WERI-Rb-1 (cell line): ENCODE data around the gene RASIP1.
"Not testable (repeated sequence)": the region's sequence is repeated elsewhere in the genome, so short reads cannot be mapped to it uniquely, and the experiment has no call there.

Experiments
- DNase-seq: peaks from one replicate; pipeline ENCODE4 v3.0.0-alpha.2; 2020
- H3K27ac ChIP-seq: fragments of 250-450 bp; sonication (Bioruptor Pico); 2 replicates; pipeline ENCODE4 v1.5.1; 2020; ENCODE audit warnings: mild to moderate bottlenecking, moderate library complexity
- H3K27me3 ChIP-seq: fragments of 250-450 bp; sonication (Bioruptor Pico); 2 replicates; pipeline ENCODE4 v1.5.1; 2021; ENCODE audit warnings: mild to moderate bottlenecking, low read depth, moderate library complexity; ENCODE audit not compliant: insufficient read depth, severe bottlenecking
- H3K36me3 ChIP-seq: fragments of 250-450 bp; sonication (Bioruptor Pico); 2 replicates; pipeline ENCODE4 v1.5.1; 2020; ENCODE audit warnings: mild to moderate bottlenecking, moderate library complexity
- H3K4me3 ChIP-seq: 2 replicates; pipeline ENCODE4 v1.5.1; 2011; ENCODE audit warnings: low read depth, mild to moderate bottlenecking, control low read depth, low read length
- H3K9me3 ChIP-seq: fragments of 250-450 bp; sonication (Bioruptor Pico); 2 replicates; pipeline ENCODE4 v1.5.1; 2021; ENCODE audit warnings: mild to moderate bottlenecking, moderate library complexity; ENCODE audit not compliant: severe bottlenecking
- TF ChIP-seq, protein P1 (sequence below): IDR thresholded peaks from 2 replicates; pipeline ENCODE4 v1.5.1; 2011; ENCODE audit warnings: low read depth, mild to moderate bottlenecking, control low read depth, inconsistent platforms, low read length

Gene RASIP1

DNA sequence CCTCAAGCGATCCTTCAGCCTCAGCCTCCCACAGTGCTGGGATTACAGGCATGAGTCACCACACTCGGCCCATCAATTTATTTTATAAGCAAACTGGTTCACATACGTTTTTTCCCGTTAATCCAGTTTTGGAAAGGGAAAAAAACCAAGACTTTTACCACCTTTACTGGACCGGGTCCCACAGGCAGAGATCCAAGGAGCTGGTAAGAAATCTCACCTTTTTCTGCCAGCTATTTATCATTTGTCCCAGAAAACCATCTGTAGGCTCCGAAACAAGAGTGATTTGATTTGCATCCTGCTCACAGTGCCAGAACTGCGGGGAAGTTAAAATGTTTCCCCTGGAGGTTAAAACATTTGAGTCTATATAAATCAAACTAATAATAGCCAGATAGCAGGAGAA is 51.0 kb downstream of the RASIP1 start:
- no peak overlapping the region for H3K27ac ChIP-seq
- TF ChIP-seq, protein P1, sequence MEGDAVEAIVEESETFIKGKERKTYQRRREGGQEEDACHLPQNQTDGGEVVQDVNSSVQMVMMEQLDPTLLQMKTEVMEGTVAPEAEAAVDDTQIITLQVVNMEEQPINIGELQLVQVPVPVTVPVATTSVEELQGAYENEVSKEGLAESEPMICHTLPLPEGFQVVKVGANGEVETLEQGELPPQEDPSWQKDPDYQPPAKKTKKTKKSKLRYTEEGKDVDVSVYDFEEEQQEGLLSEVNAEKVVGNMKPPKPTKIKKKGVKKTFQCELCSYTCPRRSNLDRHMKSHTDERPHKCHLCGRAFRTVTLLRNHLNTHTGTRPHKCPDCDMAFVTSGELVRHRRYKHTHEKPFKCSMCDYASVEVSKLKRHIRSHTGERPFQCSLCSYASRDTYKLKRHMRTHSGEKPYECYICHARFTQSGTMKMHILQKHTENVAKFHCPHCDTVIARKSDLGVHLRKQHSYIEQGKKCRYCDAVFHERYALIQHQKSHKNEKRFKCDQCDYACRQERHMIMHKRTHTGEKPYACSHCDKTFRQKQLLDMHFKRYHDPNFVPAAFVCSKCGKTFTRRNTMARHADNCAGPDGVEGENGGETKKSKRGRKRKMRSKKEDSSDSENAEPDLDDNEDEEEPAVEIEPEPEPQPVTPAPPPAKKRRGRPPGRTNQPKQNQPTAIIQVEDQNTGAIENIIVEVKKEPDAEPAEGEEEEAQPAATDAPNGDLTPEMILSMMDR, result no peak
- H3K27me3 ChIP-seq, result no peaks in the 10 kb centered on the region

DNA sequence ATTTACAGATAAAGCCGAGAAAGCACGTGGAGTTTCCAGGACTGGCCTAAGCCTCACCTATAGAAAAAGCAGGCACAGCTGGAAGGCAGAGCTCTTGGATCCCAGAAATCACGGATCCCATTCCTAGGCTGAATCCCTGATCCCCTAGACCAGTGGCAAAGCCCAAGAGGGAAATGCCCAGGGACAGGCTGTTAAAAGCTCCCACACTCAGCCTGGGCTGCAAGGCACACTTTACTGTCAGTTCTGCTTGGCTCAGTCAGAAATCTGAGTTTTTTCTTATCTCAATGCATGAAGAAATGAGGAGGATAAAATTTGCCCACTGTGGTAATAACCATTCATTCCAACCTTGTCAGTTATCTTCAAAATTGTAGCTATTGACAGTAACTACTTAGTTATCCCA is 52.6 kb downstream of the RASIP1 start:
- no peak overlapping the region for H3K4me3 ChIP-seq
- DNase-seq, result no peak
- H3K36me3 ChIP-seq, result no peaks in the 10 kb centered on the region
- H3K27me3 ChIP-seq, result no peaks in the 10 kb centered on the region
- no peak overlapping the region for H3K27ac ChIP-seq
- TF ChIP-seq, protein P1, result no peak
- H3K9me3 ChIP-seq, result no peaks in the 10 kb centered on the region

More for the DNA sequence above, 51.0 kb downstream of the RASIP1 start:
- Histone ChIP-seq H3K36me3 (no peaks in the 10 kb centered on the region), H3K4me3 (no peak overlapping the region), H3K9me3 (no peaks in the 10 kb centered on the region)
- no peak for DNase-seq

DNA sequence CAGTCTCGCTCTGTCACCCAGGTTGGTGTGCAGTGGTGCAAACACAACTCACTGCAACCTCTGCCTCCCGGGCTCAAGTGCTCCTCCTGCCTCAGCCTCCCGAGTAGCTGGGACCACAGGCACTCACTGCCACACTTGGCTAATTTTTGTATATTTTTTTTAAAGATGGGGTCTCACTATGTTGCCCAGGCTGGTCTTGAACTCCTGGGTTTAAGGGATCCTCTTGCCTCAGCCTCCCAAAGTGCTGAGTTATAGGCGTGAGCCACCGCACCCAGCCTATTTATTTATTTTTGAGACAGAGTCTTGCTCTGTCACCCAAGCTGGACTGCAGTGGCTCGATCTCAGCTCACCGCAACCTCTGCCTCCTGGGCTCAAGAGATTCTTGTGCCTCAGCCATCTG is 53.8 kb downstream of the RASIP1 start:
- not testable (repeated sequence) for DNase-seq, H3K36me3 ChIP-seq, H3K9me3 ChIP-seq, H3K27me3 ChIP-seq, H3K27ac ChIP-seq, H3K4me3 ChIP-seq

DNA sequence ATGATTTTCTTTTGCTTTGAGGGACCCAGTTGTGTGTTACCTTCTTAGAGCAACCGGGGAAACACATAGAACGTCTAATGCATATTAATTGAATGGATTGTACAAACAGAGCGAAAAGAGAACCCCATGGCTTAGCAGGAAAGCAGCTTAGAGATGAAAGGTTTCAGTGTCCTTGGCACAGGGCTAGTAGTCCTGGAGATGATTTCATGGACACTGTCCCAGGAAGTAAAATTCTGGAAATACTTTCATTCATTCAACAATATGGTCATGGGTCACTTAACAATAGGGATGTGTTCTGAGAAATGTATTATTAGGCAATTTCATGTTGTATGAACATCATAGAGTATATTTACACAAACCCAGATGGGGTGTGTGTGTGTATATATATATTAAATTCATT is 54.3 kb downstream of the RASIP1 start:
- no peaks in the 10 kb centered on the region for H3K36me3 ChIP-seq
- TF ChIP-seq, protein P1, result no peak
- no peaks in the 10 kb centered on the region for H3K27me3 ChIP-seq
- peak; percentile 71 for DNase-seq
- no peak overlapping the region for H3K4me3 ChIP-seq
- no peaks in the 10 kb centered on the region for H3K9me3 ChIP-seq
- peak overlapping the region; percentile 58 for H3K27ac ChIP-seq

DNA sequence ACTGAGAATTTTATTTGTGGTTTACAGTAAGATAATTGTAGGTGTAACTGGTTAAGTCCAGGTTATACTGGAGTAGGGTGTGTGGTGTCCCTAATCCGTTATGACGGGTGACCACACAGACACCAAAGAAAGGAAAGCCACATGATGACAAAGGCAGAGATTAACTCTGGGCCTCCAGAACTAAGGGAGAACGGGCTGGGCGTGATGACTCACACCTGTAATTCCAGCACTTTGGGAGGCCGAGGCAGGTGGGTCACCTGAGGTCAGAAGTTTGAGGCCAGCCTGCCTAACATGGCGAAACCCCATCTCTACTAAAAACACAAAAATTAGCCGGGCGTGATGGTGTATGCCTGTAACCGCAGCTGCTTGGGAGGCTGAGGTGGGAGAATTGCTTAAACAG is 54.8 kb downstream of the RASIP1 start:
- DNase-seq, result peak; percentile 63
- H3K27me3 ChIP-seq, result no peaks in the 10 kb centered on the region
- 0 out of 2 replicates have a peak overlapping the region, but pooled peaks have one; percentile 16 for H3K4me3 ChIP-seq
- TF ChIP-seq, protein P1, result no peak
- H3K9me3 ChIP-seq, result no peaks in the 10 kb centered on the region
- H3K36me3 ChIP-seq, result no peaks in the 10 kb centered on the region
- peak overlapping the region; percentile 58 for H3K27ac ChIP-seq

DNA sequence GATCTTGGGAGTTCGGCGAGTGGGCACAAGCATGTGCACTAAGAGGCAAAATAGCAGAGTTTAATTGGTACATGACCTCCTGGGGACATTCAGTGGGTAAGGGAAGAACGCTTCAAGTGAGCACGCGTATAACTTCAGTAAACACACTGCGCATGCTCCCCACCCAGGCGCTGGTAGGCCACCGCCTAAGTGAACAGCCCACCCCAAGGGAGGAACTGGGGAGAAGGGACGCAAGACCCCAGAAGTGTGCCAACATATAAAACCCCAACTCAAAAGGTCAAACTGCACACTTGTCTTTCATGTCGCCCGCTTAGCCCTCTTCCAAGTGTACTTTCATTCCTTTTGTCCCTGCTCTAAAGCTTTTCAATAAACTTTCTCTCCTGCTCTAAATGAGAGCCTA is 57.1 kb downstream of the RASIP1 start:
- H3K9me3 ChIP-seq, result no peaks in the 10 kb centered on the region
- no peak for DNase-seq
- no peaks in the 10 kb centered on the region for H3K36me3 ChIP-seq
- TF ChIP-seq, protein P1, result no peak
- H3K27ac ChIP-seq, result no peak overlapping the region
- no peak overlapping the region for H3K4me3 ChIP-seq
- no peaks in the 10 kb centered on the region for H3K27me3 ChIP-seq
